Neural cell (in vitro differentiated cells): ENCODE data around the gene ST14. TPM values are rescaled to one million over a fixed set of nuclear protein-coding genes. Genes with fewer than 3 reads are reported as not detected.

Experiments
- H2AFZ ChIP-seq: fragments of 200-600, 300-800 bp; sonication (generic), shearing (Covaris generic); 2 replicates; pipeline ENCODE4 v1.6.0; 2014; ENCODE audit warnings: low read depth, mild to moderate bottlenecking, antibody characterized with exemption, low read length, moderate library complexity
- H3F3A ChIP-seq: fragments of 200-600 bp; shearing (Covaris generic); 2 replicates; pipeline ENCODE4 v1.6.1; 2016; ENCODE audit warnings: mild to moderate bottlenecking, moderate library complexity, mixed read lengths, antibody characterized with exemption, low read length; ENCODE audit not compliant: insufficient read depth, poor library complexity, severe bottlenecking
- H3K27ac ChIP-seq: fragments of 200-600, 300-800 bp; sonication (generic), shearing (Covaris generic); 2 replicates; pipeline ENCODE4 v1.5.1; 2014; ENCODE audit warnings: mild to moderate bottlenecking, low read length, moderate library complexity
- H3K27me3 ChIP-seq: fragments of 300-800, 200-600 bp; sonication (generic), shearing (Covaris generic); 2 replicates; pipeline ENCODE4 v1.6.0; 2014; ENCODE audit warnings: mild to moderate bottlenecking, low read depth, low read length, moderate library complexity; ENCODE audit not compliant: insufficient read depth
- H3K36me3 ChIP-seq: fragments of 300-800, 200-600 bp; sonication (generic), shearing (Covaris generic); 2 replicates; pipeline ENCODE4 v1.5.1; 2014; ENCODE audit warnings: mild to moderate bottlenecking, antibody characterized with exemption, low read length, moderate library complexity; ENCODE audit not compliant: insufficient read depth
- H3K4me2 ChIP-seq: fragments of 300-800, 200-600 bp; sonication (generic), shearing (Covaris generic); 2 replicates; pipeline ENCODE4 v1.6.0; 2014; ENCODE audit warnings: mild to moderate bottlenecking, low read length
- H3K4me3 ChIP-seq: fragments of 300-800, 200-600 bp; sonication (generic), shearing (Covaris generic); 2 replicates; pipeline ENCODE4 v1.5.1; 2014; ENCODE audit warnings: mild to moderate bottlenecking, low read length, moderate library complexity
- H3K79me2 ChIP-seq: fragments of 200-600 bp; shearing (Covaris generic); replicated peaks from 2 replicates; pipeline ENCODE4 v1.6.0; 2014; ENCODE audit warnings: mild to moderate bottlenecking, low read length, moderate library complexity; ENCODE audit not compliant: insufficient read depth
- H3K9ac ChIP-seq: fragments of 300-800, 200-600 bp; sonication (generic), shearing (Covaris generic); 2 replicates; pipeline ENCODE4 v1.6.1; 2016; ENCODE audit warnings: mild to moderate bottlenecking, low read length, mixed read lengths
- H3K9me2 ChIP-seq: fragments of 200-600 bp; shearing (Covaris generic); 2 replicates; pipeline ENCODE4 v1.6.1; 2016; ENCODE audit warnings: mild to moderate bottlenecking, low read length, mixed read lengths; ENCODE audit not compliant: insufficient read depth
- H3K9me3 ChIP-seq: fragments of 200-600, 300-800 bp; sonication (generic), shearing (Covaris generic); 2 replicates; pipeline ENCODE4 v1.6.1; 2016; ENCODE audit warnings: mild to moderate bottlenecking, mixed run types, low read length, moderate library complexity, mixed read lengths
- H4K20me1 ChIP-seq: fragments of 200-600 bp; shearing (Covaris generic); 2 replicates; pipeline ENCODE4 v1.6.1; 2016; ENCODE audit warnings: mild to moderate bottlenecking, mixed run types; ENCODE audit not compliant: insufficient read depth
- CTCF ChIP-seq: fragments of 450-650 bp; IDR thresholded peaks from 2 replicates; pipeline ENCODE4 v1.5.1; 2014; ENCODE audit warnings: antibody characterized with exemption, mild to moderate bottlenecking, moderate library complexity; ENCODE audit not compliant: poor library complexity, severe bottlenecking
- EP300 ChIP-seq: fragments of 450-650 bp; conservative IDR thresholded peaks from 2 replicates; pipeline ENCODE4 v1.6.1; 2014; ENCODE audit warnings: antibody characterized with exemption, mild to moderate bottlenecking, moderate library complexity; ENCODE audit not compliant: poor library complexity, severe bottlenecking
- EZH2 ChIP-seq: fragments of 200-600, 300-800 bp; shearing (Covaris generic), sonication (generic); IDR thresholded peaks from 2 replicates; pipeline ENCODE4 v1.6.1; 2014; ENCODE audit warnings: antibody characterized with exemption, low read length, borderline replicate concordance, mild to moderate bottlenecking; ENCODE audit not compliant: insufficient read depth, poor library complexity, severe bottlenecking
- MXI1 ChIP-seq: fragments of 450-650 bp; conservative IDR thresholded peaks from 2 replicates; pipeline ENCODE4 v1.6.1; 2014; ENCODE audit warnings: antibody characterized with exemption, mild to moderate bottlenecking; ENCODE audit not compliant: poor library complexity, severe bottlenecking
- POLR2AphosphoS5 ChIP-seq: IDR thresholded peaks from 2 replicates; pipeline ENCODE4 v1.6.1; 2012
- RAD21 ChIP-seq: fragments of 450-650 bp; conservative IDR thresholded peaks from 2 replicates; pipeline ENCODE4 v1.6.1; 2014; ENCODE audit warnings: antibody characterized with exemption, mild to moderate bottlenecking, moderate library complexity
- REST ChIP-seq: IDR thresholded peaks from 2 replicates; pipeline ENCODE4 v1.6.1; 2012; ENCODE audit warnings: borderline replicate concordance
- SMC3 ChIP-seq: fragments of 450-650 bp; conservative IDR thresholded peaks from 2 replicates; pipeline ENCODE4 v1.6.1; 2014; ENCODE audit warnings: antibody characterized with exemption, mild to moderate bottlenecking, moderate library complexity; ENCODE audit not compliant: poor library complexity
- TAF1 ChIP-seq: IDR thresholded peaks from 2 replicates; pipeline ENCODE4 v1.6.1; 2012; ENCODE audit warnings: low read depth
- polyA plus RNA-seq: library from polyadenylated mRNA; depleted of rRNA; stranded (reverse); fragments of >200 nt; gene quantifications from 2 replicates; pipeline ENCODE4 v1.2.3, GENCODE V29; 2014

Gene ST14
- polyA plus RNA-seq, 1 donor from 2014 or later = not detected

GRCh38 chr11:130144141-130144540, 15.4 kb upstream of the ST14 start:
- Histone ChIP-seq H3K9me3 (no peaks in the 10 kb centered on the region), H3K4me2 (no peak overlapping the region), H4K20me1 (no peaks in the 10 kb centered on the region), H2AFZ (no peak overlapping the region), H3K79me2 (no peaks in the 10 kb centered on the region), H3F3A (peaks cover 3% of the 10 kb centered on the region), H3K4me3 (no peak overlapping the region), H3K36me3 (peaks cover 16% of the 10 kb centered on the region), H3K9me2 (no peaks in the 10 kb centered on the region), H3K9ac (peak overlapping the region; percentile 28), H3K27ac (peak overlapping the region; percentile 59), H3K27me3 (no peaks in the 10 kb centered on the region)
- TF ChIP-seq REST = no peak

GRCh38 chr11:130144861-130145281, 14.7 kb upstream of the ST14 start:
- H4K20me1 ChIP-seq = no peaks in the 10 kb centered on the region
- H2AFZ ChIP-seq = no peak overlapping the region
- H3K9me2 ChIP-seq = no peaks in the 10 kb centered on the region
- H3K27me3 ChIP-seq = no peaks in the 10 kb centered on the region
- H3K9ac ChIP-seq = peak overlapping the region; percentile 28
- no peaks in the 10 kb centered on the region for H3K79me2 ChIP-seq
- H3K36me3 ChIP-seq = peaks cover 16% of the 10 kb centered on the region
- H3K4me2 ChIP-seq = peak overlapping the region; percentile 25
- no peaks in the 10 kb centered on the region for H3K9me3 ChIP-seq
- H3K27ac ChIP-seq = peak overlapping the region; percentile 59
- peak overlapping the region; percentile 39 for H3K4me3 ChIP-seq
- TF ChIP-seq POLR2AphosphoS5 = no peak
- no peak for TF ChIP-seq TAF1
- peak; percentile 44 for TF ChIP-seq REST
- TF ChIP-seq RAD21 = peak; percentile 49
- peak; percentile 32 for TF ChIP-seq CTCF
- TF ChIP-seq EP300 = peak; percentile 50
- TF ChIP-seq MXI1 = peak; percentile 41
- no peak for TF ChIP-seq EZH2
- TF ChIP-seq SMC3 = no peak
- peaks cover 3% of the 10 kb centered on the region for H3F3A ChIP-seq
